ENCODE measurements around the gene SHOC1.

- no peak for TF ChIP-seq CTCF (IDR thresholded peaks at IDR 0.05; ENCODE audit: insufficient read depth, low read depth, low read length)
- no peak for TF ChIP-seq EZH2 (IDR thresholded peaks at IDR 0.05; ENCODE audit: insufficient read depth, low read length)
Measured at GRCh38 chr9:111805262-111805661, 10.5 kb upstream of the SHOC1 start.

Data from astrocyte (in vitro differentiated cells and primary cell).